Mucosa of descending colon (tissue), 3 donors: ENCODE measurements around the gene GRM4. TPM values are rescaled to one million over a fixed set of nuclear protein-coding genes. Genes with fewer than 3 reads are reported as not detected.

ENCODE experiments used
- ATAC-seq: fragments of 200-7000 bp; cut with Tn5 transposase; one replicate; pipeline ENCODE4 v1.9.1; 2020; ENCODE audit warnings: mild to moderate bottlenecking, moderate library complexity
- DNase-seq, 3 donors: peaks; one replicate each; pipeline ENCODE4 v3.0.0-alpha.2; 2020
- H3K36me3 ChIP-seq: fragments of 200-600 bp; one replicate; pipeline ENCODE4 v1.8.0; 2021; ENCODE audit warnings: low read depth, mild to moderate bottlenecking
- H3K4me1 ChIP-seq: fragments of 200-600 bp; one replicate; pipeline ENCODE4 v1.8.0; 2021; ENCODE audit warnings: low read depth, mild to moderate bottlenecking
- H3K4me3 ChIP-seq: fragments of 200-600 bp; one replicate; pipeline ENCODE4 v1.8.0; 2021; ENCODE audit warnings: mild to moderate bottlenecking
- H3K9me3 ChIP-seq: fragments of 200-600 bp; one replicate; pipeline ENCODE4 v1.8.0; 2021; ENCODE audit warnings: mild to moderate bottlenecking
- CTCF ChIP-seq: fragments of 200-600 bp; IDR thresholded peaks from one replicate; pipeline ENCODE4 v1.8.0; 2022; ENCODE audit warnings: antibody characterized with exemption, mild to moderate bottlenecking
- intact Hi-C, 2 donors: fragments of 100-400 bp; cut with DNase I in 1 of 2; cut with micrococcal nuclease in 1 of 2; formaldehyde crosslinking; loops; one replicate each; pipeline versions ENCODE4 v1.11.0 to v1.11.1; 2022; cut with DNase I, micrococcal nuclease
- total RNA-seq, 3 donors: library from RNA; stranded (reverse); fragmentation: NEBNext Ultra II Directional in 2 of 3; extraction: Animal tissue kit (Norgen Biotek cat#: 25700) in 2 of 3; gene quantifications; one replicate each; pipeline versions ENCODE4 v1.2.1 to v1.2.4, GENCODE V29; 2021 to 2023
- donor health status: DM: no; HTN: no; CAD: no; lungs with moderate emphysema.
- donor health status: DM: no; HTN: no; CAD: no.
- donor health status: DM: no; HTN: yes; CAD: no.

Gene GRM4
- total RNA-seq, 3 donors from 2014 or later = 0.22 to 0.25 TPM; not detected in 1

GRCh38 chr6:33990061-33990541 lies 155.8 kb downstream of the GRM4 start:
- Histone ChIP-seq H3K4me1 (peaks cover 20% of the 10 kb centered on the region), H3K9me3 (no peaks in the 10 kb centered on the region), H3K36me3 (no peaks in the 10 kb centered on the region), H3K4me3 (no peak overlapping the region)
- ATAC-seq (no peak), DNase-seq (peak in 1 of 3 donors; percentile 24)
- TF ChIP-seq CTCF = no peak
- intact Hi-C loops = no loop called here

- H3K4me1 ChIP-seq = peaks cover 16% of the 10 kb centered on the region
- H3K36me3 ChIP-seq = no peaks in the 10 kb centered on the region
- no peak for TF ChIP-seq CTCF
- ATAC-seq = peak; percentile 1
- intact Hi-C loops = no loop called here
- no peak overlapping the region for H3K4me3 ChIP-seq
- H3K9me3 ChIP-seq = no peaks in the 10 kb centered on the region
- DNase-seq = peak in 1 of 3 donors; percentile 33
Observed at GRCh38 chr6:33989016-33989854, 156.7 kb downstream of the GRM4 start.

- ATAC-seq = peak; percentile 83
- intact Hi-C loops = no loop called here
- peaks cover 16% of the 10 kb centered on the region for H3K4me1 ChIP-seq
- H3K36me3 ChIP-seq = no peaks in the 10 kb centered on the region
- H3K9me3 ChIP-seq = no peaks in the 10 kb centered on the region
- TF ChIP-seq CTCF = no peak
- peak; percentile 47 to 82 (median 69) for DNase-seq
- no peak overlapping the region for H3K4me3 ChIP-seq
Observed at GRCh38 chr6:33988121-33989015, 157.5 kb downstream of the GRM4 start.

GRCh38 chr6:33987531-33988021 lies 158.3 kb downstream of the GRM4 start:
- no peak for TF ChIP-seq CTCF
- ATAC-seq = peak; percentile 59

GRCh38 chr6:33985947-33986346 lies 159.9 kb downstream of the GRM4 start:
- no peak overlapping the region for H3K4me3 ChIP-seq
- intact Hi-C loops = no loop called here
- no peak for DNase-seq
- no peak for ATAC-seq
- no peaks in the 10 kb centered on the region for H3K36me3 ChIP-seq
- no peaks in the 10 kb centered on the region for H3K9me3 ChIP-seq
- H3K4me1 ChIP-seq = peaks cover 25% of the 10 kb centered on the region
- TF ChIP-seq CTCF = no peak

More at GRCh38 chr6:33987531-33988021, 158.3 kb downstream of the GRM4 start:
- H3K4me1 ChIP-seq = peaks cover 19% of the 10 kb centered on the region
- intact Hi-C loops = no loop called here
- H3K36me3 ChIP-seq = no peaks in the 10 kb centered on the region
- peak in 1 of 3 donors; percentile 56 for DNase-seq
- no peak overlapping the region for H3K4me3 ChIP-seq
- H3K9me3 ChIP-seq = no peaks in the 10 kb centered on the region
